GM21515 (cell line): ENCODE measurements around the gene RBM39.
"Not testable (repeated sequence)": the region's sequence is repeated elsewhere in the genome, so short reads cannot be mapped to it uniquely, and the experiment has no call there.

Experiments
- ATAC-seq: cut with Tn5 transposase; IDR thresholded peaks from one replicate; pipeline ENCODE4 v1.9.1; 2021; ENCODE audit not compliant: unreplicated experiment

The RBM39 gene

DNA sequence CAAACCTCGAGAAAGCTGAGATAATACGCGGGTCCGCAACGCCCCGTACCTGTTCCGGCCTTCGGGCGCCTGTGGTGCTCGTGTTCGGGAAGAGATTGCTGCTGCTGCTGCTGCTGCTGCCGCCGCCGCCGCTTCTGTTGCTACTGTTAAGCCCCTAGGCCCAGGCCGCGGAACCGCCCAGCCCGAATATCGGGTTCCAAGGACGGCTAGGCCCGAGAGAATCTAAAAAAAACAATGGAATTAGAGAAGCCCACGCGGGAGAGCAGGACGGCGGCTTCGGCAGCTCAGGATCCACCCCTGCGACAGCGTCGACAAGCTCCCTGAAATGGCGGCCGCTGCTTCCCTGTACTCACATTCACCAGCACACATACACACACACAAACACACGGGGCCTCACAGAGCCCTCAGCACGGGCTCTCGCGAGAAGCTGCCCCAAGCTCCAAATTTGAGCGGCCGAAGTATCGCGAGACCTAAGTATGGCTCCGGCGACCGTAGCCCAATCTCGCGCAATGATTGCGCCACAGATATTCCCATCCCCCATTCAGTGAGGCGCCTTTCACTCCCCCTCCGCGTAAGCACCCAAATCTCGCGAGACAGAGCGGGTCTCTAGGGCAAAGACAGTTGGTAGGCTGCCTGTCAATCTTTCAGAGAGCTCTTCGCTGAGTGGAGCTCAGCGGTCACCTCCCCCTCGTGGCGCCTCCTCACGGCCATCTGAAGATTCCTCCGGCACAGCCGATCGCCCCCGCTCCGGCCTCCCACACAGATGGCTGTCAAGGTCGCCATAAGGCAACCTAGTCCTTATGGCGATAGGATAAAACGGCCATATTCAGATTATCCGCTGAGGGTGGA lies at the start of gene RBM39:
Gene RBM39 (minus strand): TSS at position 369 of the 849 bp plus-strand sequence. CDS start 1,386 bp downstream, outside the sequence.
- ATAC-seq: peak; percentile 86

DNA sequence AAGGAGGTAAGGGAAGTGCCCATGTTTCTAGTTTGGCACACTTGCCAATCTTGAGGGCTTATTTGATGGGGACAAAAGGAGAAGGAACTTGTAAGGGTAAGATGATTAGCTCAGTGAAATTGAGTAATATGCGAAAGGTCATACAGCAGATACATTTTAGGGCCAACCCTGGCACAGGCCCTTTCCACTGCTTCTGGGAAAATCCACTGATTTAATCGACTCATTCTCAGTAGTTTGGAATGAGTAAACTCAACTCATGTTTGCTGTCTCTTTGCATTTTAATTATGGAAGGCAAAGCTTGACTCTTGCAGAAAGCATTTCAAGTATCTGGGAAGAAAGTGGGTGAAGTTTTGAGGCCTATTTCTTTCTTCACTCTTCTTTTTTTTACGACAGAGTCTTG lies 49.8 kb upstream of the RBM39 start:
- no peak for ATAC-seq

DNA sequence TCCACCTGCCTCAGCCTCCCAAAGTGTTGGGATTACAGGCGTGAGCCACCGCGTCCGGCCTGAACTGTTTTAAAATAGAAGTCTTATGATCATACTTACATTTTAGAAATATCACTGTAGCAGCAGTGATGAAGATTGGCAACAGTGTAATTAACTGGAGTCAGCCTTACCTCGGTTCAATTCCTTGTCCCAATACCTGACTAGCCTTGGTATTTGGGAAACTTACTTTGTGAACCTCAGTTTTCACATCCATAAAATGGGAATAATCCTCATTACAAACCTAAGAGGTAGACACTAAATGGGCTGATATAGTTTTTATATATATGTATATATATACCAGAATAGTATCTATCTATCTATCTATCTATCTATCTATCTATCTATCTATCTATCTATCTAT lies 49.0 kb upstream of the RBM39 start:
- ATAC-seq: no peak

DNA sequence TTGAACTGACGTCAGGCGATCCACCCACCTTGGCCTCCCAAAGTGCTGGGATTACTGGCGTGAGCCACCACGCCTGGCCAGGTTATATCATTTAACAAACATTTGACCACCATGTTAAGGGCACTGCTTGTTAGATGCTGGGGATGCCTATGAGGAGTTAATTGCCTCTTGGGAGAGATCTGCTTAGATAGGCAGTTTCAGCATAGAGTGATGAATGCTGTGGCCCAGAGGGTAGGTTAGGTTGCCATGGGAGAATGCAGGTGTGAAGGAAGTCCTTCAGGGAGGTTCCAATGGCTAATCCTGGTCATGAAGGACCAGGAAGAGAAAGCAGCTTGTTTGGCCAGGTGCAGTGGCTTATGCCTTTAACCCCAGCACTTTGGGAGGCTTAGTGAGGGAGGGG lies 46.7 kb upstream of the RBM39 start:
- ATAC-seq: no peak

- not testable (repeated sequence) for ATAC-seq
Measured at GRCh38 chr20:35785541-35785940, 43.5 kb upstream of the RBM39 start.

DNA sequence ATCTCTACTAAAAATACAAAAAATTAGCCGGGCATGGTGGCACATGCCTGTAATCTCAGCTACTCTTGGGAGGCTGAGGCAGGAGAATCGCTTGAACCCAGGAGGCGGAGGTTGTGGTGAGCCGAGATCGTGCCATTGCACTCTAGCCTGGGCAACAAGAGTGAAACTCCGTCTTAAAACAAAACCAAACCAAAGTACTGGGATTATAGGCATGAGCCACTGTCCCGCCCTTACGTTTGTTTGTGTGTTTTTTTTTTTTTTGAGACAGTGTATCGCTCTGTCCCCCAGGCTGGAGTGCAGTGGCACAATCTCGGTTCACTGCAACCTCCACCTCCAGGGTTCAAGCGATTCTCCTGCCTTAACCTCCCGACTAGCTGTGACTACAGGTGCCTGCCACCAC lies 41.8 kb upstream of the RBM39 start:
- ATAC-seq: not testable (repeated sequence)

GRCh38 chr20:35776513-35777101 lies 34.5 kb upstream of the RBM39 start:
- no peak for ATAC-seq

DNA sequence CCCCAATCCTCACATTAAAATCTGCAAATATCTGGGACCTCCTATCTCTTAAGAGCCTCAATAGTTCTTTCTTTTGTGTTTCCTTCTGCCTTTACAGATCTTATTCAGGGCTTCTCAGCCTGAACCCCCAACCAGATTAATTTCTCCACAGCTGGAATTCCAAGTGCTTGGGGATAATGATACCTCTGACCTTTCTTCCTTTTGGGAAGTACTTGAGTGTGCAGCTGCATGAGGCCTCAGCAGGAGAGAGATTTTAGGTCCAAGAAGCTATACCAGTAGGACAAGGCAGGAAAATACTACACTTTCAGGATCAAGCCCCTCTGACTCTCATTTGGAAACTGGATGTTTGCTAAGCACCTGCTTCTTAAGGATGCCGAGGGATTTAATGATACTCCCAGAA lies 32.3 kb upstream of the RBM39 start:
- ATAC-seq: no peak

- no peak for ATAC-seq
Measured at GRCh38 chr20:35773154-35773751, 31.2 kb upstream of the RBM39 start.

GRCh38 chr20:35772563-35773058 lies 30.6 kb upstream of the RBM39 start:
- no peak for ATAC-seq

- peak; percentile 75 for ATAC-seq
Measured at GRCh38 chr20:35771689-35772562, 29.9 kb upstream of the RBM39 start, which contains the start of gene PHF20. PHF20 (plus strand) TSS chr20:35772015; CDS start chr20:35801523, 29,508 bp downstream.

DNA sequence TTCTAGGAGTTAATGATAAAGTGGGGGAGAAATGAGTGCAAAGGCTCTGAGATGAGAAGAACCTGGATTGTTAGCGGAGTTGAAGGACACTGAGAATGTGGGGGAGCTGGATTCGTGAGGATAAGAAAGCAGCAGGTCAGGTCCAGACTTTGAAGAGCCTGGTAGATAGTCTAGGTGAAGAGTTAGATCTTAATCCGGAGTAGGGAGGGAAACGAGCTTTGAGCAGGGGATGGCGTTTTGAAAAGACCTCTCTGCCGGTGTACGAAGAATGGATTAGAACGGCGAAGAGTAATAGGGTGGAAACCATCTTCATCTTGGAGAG lies 29.3 kb upstream of the RBM39 start:
- no peak for ATAC-seq

- ATAC-seq: no peak
Measured at GRCh38 chr20:35768731-35769664, 26.9 kb upstream of the RBM39 start.

- peak; percentile 55 for ATAC-seq
Measured at GRCh38 chr20:35767683-35768481, 25.8 kb upstream of the RBM39 start.

DNA sequence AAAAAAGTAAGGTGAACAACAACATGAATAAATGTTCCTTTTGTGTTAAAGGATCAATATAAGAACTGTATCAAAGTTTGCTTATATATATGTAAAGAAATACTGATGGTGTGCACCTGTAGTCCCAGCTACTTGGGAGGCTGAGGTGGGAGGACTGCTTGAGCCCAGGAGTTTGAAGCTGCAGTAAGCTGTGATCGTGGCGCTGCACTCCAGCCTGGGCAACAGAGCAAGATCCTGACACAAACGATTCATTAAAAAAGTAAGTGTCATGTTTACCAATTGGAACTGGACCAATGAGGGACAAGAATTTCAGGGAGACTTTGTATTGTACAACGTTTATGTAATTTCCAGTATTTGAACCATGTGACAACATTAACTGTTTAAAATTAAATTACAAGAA lies 24.8 kb upstream of the RBM39 start:
- ATAC-seq: no peak

DNA sequence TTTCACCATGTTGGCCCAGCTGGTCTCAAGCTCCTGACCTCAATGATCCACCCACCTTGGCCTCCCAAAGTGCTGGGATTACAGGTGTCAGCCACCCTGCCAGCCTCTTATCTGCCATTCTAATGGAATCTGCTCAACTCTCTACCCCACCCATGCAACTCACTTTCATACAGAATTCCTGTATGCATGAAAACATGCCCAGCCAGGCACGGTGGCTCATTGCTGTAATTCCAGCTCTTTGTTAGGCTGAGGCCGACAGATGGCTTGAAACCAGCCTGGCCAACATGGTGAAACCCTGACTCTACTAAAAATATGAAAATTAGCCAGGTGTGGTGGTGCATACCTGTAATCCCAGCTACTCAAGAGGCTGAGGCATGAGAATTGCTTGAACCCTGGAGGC lies 22.9 kb upstream of the RBM39 start:
- not testable (repeated sequence) for ATAC-seq

DNA sequence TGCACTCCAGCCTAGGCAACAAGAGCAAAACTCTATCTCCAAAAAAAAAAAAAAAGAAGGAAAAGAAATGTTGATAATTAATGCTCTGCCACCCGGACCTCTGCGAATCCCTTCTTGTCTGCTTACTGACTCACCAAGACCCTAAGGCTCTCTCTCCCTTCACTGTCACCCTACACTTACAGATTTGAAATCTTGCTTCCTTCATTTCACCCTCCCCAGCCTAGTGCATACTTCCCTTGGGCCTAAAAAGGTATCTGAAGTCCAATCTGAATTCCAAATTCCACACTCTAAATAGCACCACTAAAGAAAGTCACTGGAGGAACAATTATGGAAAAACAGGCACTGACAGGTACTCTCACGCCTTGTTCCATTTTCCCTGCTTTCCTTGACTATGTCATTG lies 20.4 kb upstream of the RBM39 start:
- no peak for ATAC-seq

DNA sequence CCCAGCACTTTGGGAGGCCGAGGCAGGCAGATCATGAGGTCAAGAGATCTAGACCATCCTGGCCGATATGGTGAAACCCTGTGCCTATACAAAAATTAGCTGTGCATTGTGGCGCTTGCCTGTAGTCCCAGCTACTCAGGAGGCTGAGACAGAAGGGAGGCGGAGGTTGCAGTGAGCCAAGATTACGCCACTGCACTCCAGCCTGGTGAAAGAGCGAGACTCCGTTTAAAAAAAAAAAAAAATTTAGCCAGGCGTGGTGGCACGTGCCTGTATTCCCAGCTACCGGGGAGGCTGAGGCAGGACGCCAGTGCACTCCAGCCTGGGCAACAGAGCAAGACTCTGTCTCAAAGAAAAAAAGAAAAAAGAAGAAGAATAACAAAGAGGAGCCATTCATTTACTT lies 19.5 kb upstream of the RBM39 start:
- not testable (repeated sequence) for ATAC-seq

DNA sequence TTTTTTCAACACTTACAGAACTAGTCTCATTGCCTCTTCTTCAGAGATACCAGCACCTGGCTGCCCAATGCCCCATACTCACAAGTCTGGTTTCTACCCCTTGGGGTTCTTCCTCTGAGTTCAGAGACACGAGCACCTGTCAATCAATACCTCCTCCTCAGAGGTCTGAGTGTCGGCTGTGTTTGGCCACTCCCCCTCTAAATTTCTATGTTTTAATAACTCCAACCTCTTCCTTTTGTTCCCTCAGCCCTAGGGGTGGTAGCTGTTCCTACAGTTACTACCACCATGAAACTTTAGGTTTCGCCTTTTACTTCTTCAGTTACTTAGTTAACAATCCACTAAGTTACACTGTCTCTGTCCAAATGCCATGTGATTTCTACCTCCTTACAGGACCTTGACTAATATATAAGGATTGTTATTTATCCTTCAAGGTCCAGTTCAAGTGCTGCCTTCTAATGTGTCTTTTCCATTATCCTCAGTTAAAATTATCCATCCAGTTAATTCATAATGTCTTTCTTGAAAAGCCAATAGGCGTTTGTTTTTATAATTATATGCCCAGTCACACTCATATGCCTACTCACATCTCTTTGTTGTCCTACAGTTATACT lies 15.1 kb upstream of the RBM39 start:
- no peak for ATAC-seq
